NCI-H748 treated with DMSO at 0.1 percent for 48 hours (cell line): ENCODE measurements around the gene SPATA6L.

Source experiments
- DNase-seq: peaks from one replicate; lab custom pipeline; 2025; lab: John Stamatoyannopoulos, UW

Gene SPATA6L

DNA sequence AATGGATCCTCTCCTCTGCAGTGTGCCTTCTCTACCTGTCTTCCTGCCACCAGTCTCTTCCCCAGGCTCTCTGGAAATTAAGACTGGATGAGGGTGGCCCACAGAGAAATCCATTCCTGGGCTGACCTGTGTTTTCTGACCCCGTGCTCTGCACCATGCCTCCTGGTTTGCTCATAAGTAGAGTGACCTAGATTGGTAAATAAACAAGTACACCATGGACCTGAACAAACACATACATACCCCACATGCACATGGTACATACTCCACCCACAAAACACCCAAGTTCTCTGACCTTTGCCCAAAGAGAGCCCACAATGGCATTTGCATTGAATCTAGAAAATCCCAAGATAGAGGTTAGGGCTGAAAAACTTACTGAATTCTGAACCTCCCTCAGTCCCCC is 81.6 kb downstream of the SPATA6L start:
- no peak for DNase-seq

DNA sequence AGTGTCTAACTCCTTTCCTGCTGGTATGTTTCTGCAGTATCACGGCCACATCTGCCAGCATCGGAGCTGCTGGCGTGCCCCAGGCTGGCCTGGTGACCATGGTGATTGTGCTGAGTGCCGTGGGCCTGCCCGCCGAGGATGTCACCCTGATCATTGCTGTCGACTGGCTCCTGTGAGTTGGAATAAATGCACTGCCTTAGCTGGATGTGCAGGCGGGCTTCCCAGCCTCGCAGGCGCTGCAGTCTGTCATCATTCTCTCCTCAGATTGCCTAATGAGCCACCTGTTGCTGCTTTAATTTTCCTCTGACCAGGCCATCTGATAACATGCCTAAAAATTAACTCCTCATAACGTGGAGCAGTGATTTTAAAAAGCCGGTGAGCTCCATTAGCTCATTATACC is 83.3 kb downstream of the SPATA6L start:
- DNase-seq, result no peak

DNA sequence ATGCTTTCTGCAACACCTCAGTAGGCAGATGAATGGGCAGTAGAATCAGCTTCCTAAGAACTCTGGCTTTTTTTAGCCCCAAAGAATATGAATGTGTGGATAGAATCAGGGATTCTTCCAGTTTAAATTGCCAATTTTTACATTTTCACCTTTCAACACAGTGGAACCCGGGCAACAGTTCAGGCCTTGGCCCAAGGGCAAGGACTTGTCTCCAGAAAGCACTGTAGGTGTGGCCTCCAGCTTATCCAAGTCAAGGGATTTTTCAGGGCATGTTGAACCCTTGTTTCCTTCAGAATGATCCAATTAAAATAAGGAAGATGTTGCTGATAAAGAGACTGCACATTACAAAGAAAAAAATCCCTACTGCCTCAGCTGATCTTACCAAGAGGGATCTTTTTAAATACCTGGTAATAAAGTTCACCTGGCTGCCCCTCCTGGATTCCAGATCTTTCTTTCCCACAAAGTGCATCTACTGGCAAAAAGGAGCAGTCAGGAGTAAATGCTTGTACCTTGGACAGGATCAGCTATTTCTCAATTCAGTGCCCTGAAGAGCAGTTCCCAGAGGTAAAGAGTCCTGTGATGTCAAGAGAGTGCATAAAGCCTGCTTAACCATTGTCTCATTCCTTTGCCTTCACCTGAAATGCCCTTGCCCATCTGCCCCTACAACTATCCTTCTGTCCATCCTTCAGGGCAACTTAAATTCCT is 84.3 kb downstream of the SPATA6L start:
- no peak for DNase-seq

DNA sequence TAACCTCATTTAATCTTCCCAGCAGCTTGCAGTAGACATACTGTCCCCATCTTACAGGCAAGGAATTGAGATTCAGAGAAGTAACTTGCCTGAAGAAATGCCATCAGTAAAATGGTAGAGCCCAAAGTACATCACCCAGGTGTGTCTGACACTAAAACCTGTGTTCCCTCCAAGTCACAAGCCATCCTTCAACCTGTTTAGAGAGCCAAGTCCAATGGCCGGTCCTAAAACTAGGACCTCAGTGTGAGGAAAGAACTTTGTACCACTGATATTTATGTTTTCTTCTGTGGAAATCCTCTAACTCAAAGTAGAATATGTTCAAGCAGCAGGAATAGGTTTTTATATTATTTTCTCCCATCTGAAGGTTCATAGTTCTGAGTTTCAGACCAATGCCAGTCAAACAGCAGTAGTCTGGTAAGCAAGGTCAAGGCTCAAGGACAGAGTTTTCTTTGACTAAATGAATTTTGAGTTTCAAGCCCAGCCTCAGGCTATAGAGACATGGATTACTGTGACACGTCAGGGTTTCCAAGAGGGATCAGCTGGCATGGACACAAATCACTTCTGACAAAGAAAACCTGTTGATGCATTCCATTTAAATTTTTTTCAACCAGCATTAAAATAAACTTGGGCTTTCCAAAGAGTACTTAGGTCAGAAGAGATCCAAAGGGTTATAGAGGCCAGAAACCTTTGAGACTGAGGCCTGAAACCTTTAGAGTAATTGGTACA is 85.1 kb downstream of the SPATA6L start:
- no peak for DNase-seq

DNA sequence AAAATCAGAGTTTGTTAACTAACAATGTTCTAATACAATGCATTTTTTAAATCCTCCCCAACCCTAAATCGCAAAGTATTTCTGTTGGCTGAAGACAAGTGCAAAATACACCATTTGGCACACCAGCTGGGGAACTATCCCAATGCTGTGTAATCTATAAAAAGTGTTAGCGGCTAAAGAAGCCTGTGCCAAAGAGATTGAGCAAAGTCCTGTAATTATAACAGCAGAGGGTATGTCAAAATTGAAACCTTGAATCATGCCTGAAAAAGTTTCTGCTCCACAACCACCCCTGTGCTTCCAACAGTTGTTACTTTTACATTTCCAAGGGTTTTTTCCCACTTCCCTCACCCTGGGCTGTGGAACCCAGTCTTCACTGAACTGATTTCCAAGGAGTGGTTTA is 87.3 kb downstream of the SPATA6L start:
- DNase-seq, result no peak

DNA sequence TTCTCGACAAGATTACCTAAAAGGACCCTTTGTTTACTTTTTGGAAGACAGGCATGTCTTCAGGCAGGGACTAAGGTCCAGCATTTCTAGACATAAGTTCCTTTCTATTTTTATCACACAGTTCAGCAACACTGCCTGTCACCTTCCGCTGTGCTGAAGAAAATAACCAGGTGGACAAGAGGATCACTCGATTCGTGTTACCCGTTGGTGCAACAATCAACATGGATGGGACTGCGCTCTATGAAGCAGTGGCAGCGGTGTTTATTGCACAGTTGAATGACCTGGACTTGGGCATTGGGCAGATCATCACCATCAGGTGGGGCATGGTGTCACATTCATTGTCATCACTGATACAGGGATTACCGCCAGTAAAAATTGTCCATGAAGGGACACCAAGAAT is 89.8 kb downstream of the SPATA6L start:
- DNase-seq, result no peak

DNA sequence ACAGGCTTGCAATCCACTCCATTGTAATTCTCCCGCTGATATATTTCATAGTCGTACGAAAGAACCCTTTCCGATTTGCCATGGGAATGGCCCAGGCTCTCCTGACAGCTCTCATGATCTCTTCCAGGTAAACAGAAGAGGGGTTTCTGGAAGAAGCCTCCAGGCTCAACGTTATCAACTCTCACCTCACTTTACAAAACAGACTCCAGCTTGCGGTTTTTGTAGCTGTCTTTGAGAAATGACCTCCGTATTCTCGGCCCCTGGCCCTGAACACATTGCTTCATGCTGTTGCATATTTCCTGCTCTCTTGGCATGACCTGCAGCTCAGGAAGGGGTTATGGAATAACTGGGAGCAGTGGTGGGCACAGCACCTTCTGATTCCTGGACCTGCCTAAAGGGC is 90.3 kb downstream of the SPATA6L start:
- no peak for DNase-seq

DNA sequence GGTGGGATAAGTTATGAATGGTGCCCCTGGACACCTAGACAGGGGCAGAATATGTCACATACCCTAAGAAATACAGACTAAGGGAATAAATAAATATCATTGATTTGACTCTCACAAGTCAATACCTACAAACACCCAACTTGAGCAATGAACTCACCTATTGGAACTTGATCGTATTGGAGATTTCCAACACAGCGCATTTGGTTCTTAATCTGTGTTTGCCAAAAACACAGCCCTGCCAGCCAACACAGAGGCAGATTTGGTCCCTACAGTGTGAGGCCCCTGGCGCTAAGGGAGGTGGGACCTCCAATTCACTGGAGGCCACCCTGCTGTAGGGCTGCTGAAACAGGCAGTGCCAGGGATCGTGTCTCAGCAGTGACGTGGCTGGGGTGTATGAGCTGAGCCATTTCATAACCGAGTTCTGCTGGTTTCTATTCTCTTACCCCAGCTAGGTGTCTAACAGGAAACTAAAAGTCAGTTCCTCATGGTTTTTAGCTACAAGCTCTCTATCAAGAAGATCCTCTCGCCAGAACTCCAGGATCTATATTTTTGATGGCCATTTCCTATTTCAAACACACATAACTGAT is 91.5 kb downstream of the SPATA6L start:
- DNase-seq, result no peak

DNA sequence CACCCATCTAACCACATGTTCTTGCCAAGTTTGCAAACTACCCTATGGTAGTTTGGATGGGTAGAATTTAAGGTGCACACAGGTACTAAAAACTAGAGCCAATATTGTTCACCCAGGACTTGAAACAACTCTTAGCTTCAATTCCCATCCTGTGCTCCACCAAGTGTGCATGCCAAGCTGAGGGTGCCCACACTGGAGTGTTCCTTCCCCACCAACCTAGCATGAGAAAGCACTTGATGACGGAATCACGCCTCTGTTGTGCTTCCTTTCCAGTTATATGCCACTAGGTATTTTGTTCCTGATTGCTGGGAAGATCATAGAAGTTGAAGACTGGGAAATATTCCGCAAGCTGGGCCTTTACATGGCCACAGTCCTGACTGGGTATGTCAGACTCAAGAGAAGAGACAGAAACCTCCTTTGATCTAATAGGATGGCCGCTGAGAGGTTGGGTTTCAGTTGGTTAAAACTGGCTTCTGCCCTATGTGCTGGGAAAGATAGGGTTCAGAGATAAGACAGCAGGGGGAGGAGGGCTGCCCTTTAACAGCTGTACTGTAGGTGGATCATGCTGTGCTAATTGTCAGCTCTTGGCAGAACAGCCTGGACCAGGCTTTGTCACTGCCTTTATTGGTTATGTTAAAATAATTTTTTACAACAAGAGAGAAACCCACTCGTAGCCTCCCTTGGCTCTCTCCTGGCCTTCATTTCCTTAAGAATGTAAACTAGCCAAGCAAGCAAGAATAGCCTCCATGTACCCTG is 92.5 kb downstream of the SPATA6L start:
- DNase-seq, result peak; percentile 52

DNA sequence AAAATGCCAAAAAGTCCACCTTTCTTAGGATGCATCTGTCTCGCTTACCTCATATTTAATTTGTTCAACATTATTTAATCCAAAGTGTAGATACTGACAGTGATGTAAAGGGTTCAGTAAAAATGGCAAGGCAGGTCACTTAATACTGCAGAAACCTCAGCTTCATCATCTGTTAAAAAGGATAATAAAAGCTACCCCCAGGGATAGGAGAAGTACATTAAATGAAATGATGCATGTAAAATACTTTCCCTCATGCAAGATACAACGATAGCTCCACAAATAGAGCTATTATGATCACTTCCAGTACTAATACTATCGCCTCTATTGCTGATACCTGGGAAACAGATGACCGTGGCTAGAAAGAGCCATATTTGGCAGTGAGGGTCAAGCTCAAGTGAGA is 93.1 kb downstream of the SPATA6L start:
- no peak for DNase-seq

DNA sequence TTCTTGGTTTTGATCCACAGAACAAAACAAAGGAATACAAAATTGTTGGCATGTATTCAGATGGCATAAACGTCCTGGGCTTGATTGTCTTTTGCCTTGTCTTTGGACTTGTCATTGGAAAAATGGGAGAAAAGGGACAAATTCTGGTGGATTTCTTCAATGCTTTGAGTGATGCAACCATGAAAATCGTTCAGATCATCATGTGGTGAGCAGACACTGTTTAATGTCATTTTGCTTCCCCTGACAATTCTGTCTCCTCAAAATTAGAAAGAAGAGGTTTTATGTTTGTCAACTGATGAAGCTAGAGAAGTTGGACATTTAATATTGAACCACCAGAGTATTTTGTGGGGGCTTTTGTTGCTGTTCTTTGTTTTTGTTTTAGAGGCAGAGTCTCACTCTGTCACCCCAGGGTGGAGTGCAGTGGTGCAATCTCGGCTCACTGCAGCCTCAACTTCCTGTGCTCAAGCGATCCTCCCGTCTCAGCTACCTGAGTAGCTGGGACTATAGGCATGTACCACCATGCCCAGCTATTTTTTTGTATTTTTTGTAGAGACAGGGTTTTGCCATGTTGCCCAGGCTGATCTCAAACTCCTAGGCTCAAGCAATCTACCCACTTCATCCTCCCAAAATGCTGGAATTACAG is 94.0 kb downstream of the SPATA6L start:
- DNase-seq, result no peak

DNA sequence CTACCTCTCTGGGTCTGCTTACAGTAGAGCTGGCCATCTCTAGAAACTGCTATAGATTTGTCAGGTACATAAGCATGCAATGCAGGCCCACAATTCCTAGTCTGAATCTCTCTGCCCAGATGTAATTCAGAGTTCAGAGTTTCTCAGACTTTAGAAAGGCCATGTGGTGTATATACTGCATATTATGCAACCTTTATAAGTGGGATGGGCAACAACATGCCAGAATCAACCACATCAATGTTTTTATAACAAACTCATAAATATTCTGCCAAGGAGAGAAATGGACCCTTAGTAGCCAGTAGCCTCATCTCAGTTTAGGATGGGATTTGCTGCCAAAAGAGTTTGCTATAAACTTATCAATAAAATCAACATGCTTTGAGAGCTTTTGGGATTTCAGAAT is 97.2 kb downstream of the SPATA6L start:
- DNase-seq, result no peak

DNA sequence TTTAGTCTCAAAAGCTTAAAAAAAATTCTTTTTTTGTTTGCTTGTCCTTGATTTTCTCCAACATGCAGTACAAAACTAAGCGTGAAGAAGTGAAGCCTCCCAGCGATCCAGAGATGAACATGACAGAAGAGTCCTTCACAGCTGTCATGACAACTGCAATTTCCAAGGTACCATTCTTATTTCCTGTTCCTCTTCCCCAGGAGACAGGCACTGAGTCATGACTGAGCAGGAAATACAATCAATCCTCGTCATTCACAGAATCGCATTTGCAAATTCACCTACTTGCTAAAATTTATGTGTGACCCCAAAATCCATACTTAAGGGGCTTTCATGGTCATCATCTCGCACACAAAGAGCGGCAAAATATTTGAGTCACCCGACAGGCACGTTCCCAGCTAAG is 98.7 kb downstream of the SPATA6L start:
- DNase-seq, result no peak

DNA sequence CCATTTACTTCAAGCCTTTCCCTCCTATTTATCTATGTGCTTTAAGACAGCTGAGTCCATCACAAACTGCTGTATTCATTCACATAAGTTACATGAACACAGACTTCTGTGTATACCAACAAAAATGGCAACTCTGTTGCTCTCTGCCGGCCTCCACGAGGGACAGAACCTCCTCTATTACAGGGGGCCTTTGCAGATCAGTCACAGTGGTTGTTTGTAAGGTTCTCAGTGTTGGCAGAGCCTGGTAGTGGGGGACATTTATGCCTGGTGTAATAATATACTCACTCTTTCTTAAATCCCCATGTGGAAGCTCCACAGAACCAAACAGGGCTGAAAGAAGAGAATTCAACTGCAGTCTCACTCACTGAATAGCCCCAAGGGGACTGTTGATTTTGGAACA is 99.5 kb downstream of the SPATA6L start:
- DNase-seq, result no peak

DNA sequence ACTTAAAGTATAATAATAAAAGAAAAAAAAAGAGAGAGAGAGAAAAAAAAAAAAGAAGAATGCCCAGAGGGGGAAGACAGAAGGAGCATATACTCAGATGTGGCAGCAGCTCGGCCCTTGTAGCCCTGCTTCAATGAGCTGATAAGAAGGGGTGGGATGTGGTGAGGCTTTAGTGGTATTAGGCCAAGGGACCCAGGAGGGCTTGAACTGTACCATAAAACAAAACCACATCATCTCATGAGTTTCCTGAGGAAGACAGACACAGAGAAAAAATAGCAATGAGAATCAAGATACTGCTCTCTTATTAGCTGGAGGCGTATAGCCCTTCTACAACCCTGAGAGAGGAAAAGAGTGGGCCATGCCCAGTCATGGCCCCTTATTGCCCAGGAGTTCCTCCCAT is 103.2 kb downstream of the SPATA6L start:
- no peak for DNase-seq

DNA sequence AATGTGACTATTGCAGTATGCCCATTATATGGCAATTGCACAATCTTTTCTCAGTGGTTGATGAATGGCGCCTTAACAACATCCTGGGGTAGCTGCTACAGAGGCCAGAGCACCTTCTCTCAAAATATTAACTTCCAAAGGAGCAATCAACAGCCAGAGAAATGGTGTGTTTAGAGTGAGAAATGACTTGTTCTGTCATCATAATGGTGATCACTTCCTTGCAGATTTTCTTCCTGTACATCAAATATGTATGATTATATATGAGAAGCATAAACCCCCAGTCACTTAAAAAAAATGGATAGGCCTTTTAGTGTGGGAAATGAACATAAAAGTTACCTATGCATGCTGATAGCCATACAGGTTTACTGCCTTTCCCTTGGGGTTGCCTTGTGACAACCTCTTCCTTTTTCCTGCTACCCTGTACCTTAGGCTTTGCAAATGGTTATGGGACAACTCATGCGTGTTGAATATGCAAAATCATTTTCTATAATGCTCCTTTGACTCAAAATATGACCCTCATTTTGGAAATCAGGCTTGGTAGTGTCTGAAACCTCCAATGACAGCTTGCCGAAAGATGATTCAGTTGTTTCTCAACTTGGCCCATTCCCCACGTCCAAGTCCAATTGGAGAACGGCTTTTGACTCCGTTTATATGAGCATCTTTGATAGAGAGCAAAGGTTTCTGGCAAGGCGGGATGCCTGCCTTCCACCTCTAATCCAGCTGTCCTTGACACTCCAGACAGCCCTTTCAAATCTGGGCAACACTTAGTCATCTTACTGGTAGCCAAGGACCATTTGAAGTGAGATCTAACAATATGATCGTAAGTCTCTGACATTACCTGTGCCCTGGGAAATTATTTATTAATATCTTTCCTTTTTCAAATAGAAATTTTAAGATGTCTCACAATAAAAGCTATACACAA is 106.8 kb downstream of the SPATA6L start:
- DNase-seq, result no peak

DNA sequence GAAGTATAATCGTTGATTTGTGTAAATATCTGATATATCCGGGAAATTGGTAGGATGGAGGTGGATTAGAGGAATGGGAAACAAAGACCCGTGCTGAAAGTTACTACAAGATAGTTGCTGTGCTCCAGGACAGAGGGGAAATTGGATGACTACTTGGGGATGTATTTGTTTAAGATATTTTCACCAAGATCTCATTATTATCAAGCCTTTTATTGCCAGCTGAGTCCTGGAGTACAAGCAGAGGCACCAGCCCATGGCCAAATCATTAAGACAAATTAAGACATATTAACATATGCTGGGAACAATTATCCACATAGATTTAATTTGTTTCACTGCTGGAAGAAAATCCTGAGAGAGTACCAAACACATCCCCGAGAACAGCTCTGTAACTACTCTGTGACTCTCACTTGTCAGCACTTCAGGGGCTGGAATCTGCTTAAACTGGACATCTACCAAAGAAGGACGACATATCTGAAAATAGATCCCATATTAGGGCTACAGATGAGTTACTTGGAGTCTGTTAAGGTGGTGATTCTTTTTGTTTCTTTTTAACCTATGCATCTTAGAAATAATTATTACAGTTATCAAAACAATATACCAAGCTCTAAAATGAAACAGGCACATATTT is 107.8 kb downstream of the SPATA6L start:
- no peak for DNase-seq

DNA sequence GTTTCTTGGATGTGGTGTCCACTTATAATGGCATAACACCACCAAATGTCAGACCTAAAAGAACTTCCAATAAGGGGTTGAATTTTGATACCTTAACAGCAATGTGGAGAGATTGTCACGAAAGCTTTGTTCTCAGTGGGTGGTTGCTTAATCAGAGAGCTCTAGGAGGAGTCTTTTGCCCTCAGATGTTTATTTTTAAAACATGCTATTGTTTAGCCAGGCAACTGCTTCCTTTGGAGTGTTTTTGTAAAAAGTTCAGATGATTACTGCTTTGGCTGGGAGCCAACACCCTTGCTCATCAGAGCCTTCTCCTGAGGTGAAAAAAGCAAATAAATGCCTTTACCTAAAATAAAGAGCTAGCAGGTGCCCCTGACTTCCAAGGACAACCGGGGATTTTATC is 111.0 kb downstream of the SPATA6L start:
- DNase-seq, result peak; percentile 51

DNA sequence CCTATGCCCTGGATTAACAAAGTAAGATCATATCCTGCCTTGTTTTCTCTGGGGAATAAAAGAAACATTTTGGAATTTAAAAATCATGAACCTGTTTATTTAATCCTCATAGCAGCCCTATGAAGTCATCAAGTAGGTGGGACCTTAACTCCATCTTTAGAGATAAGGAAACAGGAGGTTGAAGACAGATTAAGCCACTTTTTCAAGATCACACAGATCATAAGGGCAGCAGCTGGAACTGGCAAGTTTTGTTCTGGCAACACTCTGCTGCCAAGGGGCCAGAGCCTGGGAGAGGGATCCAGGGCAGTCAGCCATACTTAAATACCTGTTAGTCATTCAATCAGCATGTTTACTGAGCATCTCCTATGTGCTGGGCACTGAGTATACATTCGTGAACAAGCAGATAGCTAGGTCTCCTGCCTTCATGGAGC is 112.3 kb downstream of the SPATA6L start:
- DNase-seq, result no peak

DNA sequence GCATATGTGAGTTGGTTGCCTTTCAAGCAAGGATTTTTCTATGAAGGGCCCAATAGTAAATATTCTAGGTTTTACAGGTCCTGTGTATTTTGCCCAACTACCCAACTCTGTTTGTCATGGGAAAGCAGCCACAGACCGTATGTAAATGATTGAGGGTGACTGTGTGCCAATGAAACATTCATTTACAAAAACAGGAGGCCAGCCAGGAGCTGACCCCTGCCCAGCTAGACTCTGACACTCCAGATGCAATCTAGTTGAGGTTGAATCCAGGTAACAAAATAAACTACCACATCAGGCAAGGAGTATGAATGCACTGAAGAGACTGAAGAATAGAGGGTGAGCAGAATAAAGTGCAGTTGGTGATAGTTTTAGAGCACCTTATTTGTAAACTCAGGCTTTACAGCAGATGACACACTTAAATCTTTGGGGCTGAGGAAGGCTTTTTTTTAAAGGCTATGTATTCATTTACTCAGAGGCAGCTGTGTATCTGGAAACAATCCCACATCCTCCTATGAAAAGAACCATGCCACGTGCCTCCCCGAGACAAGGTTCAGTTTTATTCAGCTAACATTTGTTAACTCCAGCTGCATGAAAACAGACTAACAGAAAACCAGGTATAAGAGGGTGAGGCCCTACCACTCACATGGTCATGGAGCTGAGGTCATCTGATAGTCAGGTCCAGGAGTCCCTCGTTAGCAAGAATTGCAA is 115.3 kb downstream of the SPATA6L start:
- DNase-seq, result no peak
